Aorta (tissue), 5 donors: ENCODE results near the gene SLC16A6. TPM values are rescaled to one million over a fixed set of nuclear protein-coding genes. Genes with fewer than 3 reads are reported as not detected.
"Not testable (repeated sequence)": the region's sequence is repeated elsewhere in the genome, so short reads cannot be mapped to it uniquely, and the experiment has no call there.

Source experiments
- ATAC-seq: fragments of 200-7000 bp; cut with Tn5 transposase; one replicate; pipeline ENCODE4 v1.9.1; 2022; ENCODE audit warnings: moderate library complexity; ENCODE audit not compliant: low FRiP score
- DNase-seq, 2 donors: peaks; one replicate each; pipeline ENCODE4 v3.0.0-alpha.2; 2020
- H3K27ac ChIP-seq, 2 donors: one replicate each; pipeline ENCODE4 v1.5.1; 2013; ENCODE audit warnings: low read length in 2 of 2, mild to moderate bottlenecking in 2 of 2, moderate library complexity in 2 of 2, control low read depth in 1 of 2, inconsistent platforms in 1 of 2, low read depth in 1 of 2
- H3K27me3 ChIP-seq, 2 donors: one replicate each; pipeline ENCODE4 v1.6.1; 2013; ENCODE audit warnings: control low read depth in 1 of 2, low read length in 1 of 2, mild to moderate bottlenecking in 1 of 2, moderate library complexity in 1 of 2; ENCODE audit not compliant: insufficient read depth in 2 of 2, control insufficient read depth in 1 of 2
- H3K36me3 ChIP-seq, 2 donors: one replicate each; pipeline ENCODE4 v1.6.1; 2013; ENCODE audit warnings: control low read depth in 1 of 2, low read length in 1 of 2, mild to moderate bottlenecking in 1 of 2; ENCODE audit not compliant: insufficient read depth in 2 of 2, control insufficient read depth in 1 of 2
- H3K4me1 ChIP-seq, 2 donors: one replicate each; pipeline ENCODE4 v1.6.1; 2013; ENCODE audit warnings: low read length in 2 of 2, control low read depth in 1 of 2, mild to moderate bottlenecking in 1 of 2, moderate library complexity in 1 of 2; ENCODE audit not compliant: insufficient read depth in 2 of 2, control insufficient read depth in 1 of 2
- H3K4me3 ChIP-seq, 2 donors: one replicate each; pipeline ENCODE4 v1.5.1; 2013; ENCODE audit warnings: low read length in 2 of 2, control low read depth in 1 of 2, mild to moderate bottlenecking in 1 of 2
- H3K9me3 ChIP-seq: one replicate; pipeline ENCODE4 v1.6.1; 2013; ENCODE audit warnings: mild to moderate bottlenecking, low read length; ENCODE audit not compliant: control insufficient read depth
- WGBS, 2 donors: extraction: QIAGEN DNeasy Blood & Tissue Kit; methylation state at CpG; one replicate each; pipeline ENCODE4 v1.1.7; 2013; 5-methylcytosine and 5-hydroxymethylcytosine counted together
- intact Hi-C, 2 donors: fragments of 100-400 bp; cut with DNase I; formaldehyde crosslinking; loops; one replicate each; pipeline versions ENCODE4 v1.14.2 to v1.15.0; 2022
- polyA plus RNA-seq, 2 donors: library from polyadenylated mRNA; stranded (reverse); fragments of 200-250 nt; gene quantifications; one replicate each; pipeline ENCODE4 v1.2.3, GENCODE V29; 2013
- total RNA-seq, 2 donors: library from RNA; stranded (reverse); fragmentation: NEBNext Ultra II Directional; extraction: Animal tissue kit (Norgen Biotek cat#: 25700); gene quantifications; one replicate each; pipeline ENCODE4 v1.2.1, GENCODE V29; 2021
- donor health status: healthy with polysubstance abuse.
- donor health status: Bipolar disorder and iron deficiency.
- donor health status: DM: no; HTN: no; CAD: no.
- donor health status: DM: no; HTN: no; CAD: no.
- donor health status: DM: yes; HTN: yes; CAD: no.

SLC16A6 gene
- total and polyA plus RNA-seq, 4 donors, result 0.38 to 5.4 (median 0.51) TPM; not detected in 1

GRCh38 chr17:68317458-68317857 is 26.5 kb upstream of the SLC16A6 start:
- Histone ChIP-seq H3K9me3 (no peaks in the 10 kb centered on the region), H3K4me1 (no peaks in the 10 kb centered on the region), H3K27me3 (no peaks in the 10 kb centered on the region), H3K4me3 (no peak overlapping the region), H3K36me3 (no peaks in the 10 kb centered on the region), H3K27ac (no peak overlapping the region)
- 88% methylated on average over 6 of the region's 6 CpGs for WGBS, 2 donors
- ATAC-seq (no peak), DNase-seq (no peak)
- intact Hi-C loops, result no loop called here

- WGBS, 2 donors, result 95 to 100% methylated on average over 4 of the region's 4 CpGs
- ATAC-seq, result no peak
Observed at GRCh38 chr17:68315930-68316329, 25.0 kb upstream of the SLC16A6 start.

GRCh38 chr17:68314916-68315535 is 24.1 kb upstream of the SLC16A6 start:
- Histone ChIP-seq H3K4me3 (no peak overlapping the region), H3K9me3 (no peaks in the 10 kb centered on the region), H3K27me3 (no peaks in the 10 kb centered on the region), H3K36me3 (no peaks in the 10 kb centered on the region), H3K27ac (no peak overlapping the region), H3K4me1 (no peaks in the 10 kb centered on the region)
- WGBS, 2 donors, result 93 to 94% methylated on average over 8 of the region's 8 CpGs
- intact Hi-C loops, result no loop called here
- DNase-seq, result peak in 1 of 2 donors; percentile 73
- ATAC-seq, result no peak

More at GRCh38 chr17:68315930-68316329, 25.0 kb upstream of the SLC16A6 start:
- no peaks in the 10 kb centered on the region for H3K36me3 ChIP-seq
- H3K4me3 ChIP-seq, result no peak overlapping the region
- intact Hi-C loops, result no loop called here
- no peak for DNase-seq
- no peaks in the 10 kb centered on the region for H3K27me3 ChIP-seq
- no peaks in the 10 kb centered on the region for H3K4me1 ChIP-seq
- H3K27ac ChIP-seq, result no peak overlapping the region
- H3K9me3 ChIP-seq, result no peaks in the 10 kb centered on the region

GRCh38 chr17:68310152-68310551 is 19.2 kb upstream of the SLC16A6 start:
- H3K4me1 ChIP-seq, result no peaks in the 10 kb centered on the region
- 94 to 95% methylated on average over 8 of the region's 8 CpGs for WGBS, 2 donors
- H3K36me3 ChIP-seq, result no peaks in the 10 kb centered on the region
- no peaks in the 10 kb centered on the region for H3K27me3 ChIP-seq
- ATAC-seq (no peak), DNase-seq (no peak)
- H3K9me3 ChIP-seq, result no peaks in the 10 kb centered on the region
- intact Hi-C loops, result no loop called here
- H3K4me3 ChIP-seq, result no peak overlapping the region
- H3K27ac ChIP-seq, result no peak overlapping the region

- ATAC-seq, H3K4me3 ChIP-seq, intact Hi-C loops, DNase-seq, H3K9me3 ChIP-seq, H3K36me3 ChIP-seq, H3K4me1 ChIP-seq, H3K27me3 ChIP-seq, H3K27ac ChIP-seq: not testable (repeated sequence)
- WGBS, 2 donors, result 93 to 95% methylated on average over 16 to 28 of the region's 28 CpGs
Observed at GRCh38 chr17:68309066-68309670, 18.2 kb upstream of the SLC16A6 start.

- intact Hi-C loops, ATAC-seq: not testable (repeated sequence)
- WGBS, 2 donors, result 87 to 97% methylated on average over 6 to 7 of the region's 7 CpGs
Observed at GRCh38 chr17:68308486-68308885, 17.6 kb upstream of the SLC16A6 start.

GRCh38 chr17:68307443-68307842 is 16.5 kb upstream of the SLC16A6 start:
- 87% methylated on average over 8 of the region's 8 CpGs for WGBS, 2 donors
- H3K4me3 ChIP-seq, result no peak overlapping the region
- no peaks in the 10 kb centered on the region for H3K9me3 ChIP-seq
- intact Hi-C loops, result no loop called here
- no peaks in the 10 kb centered on the region for H3K27me3 ChIP-seq
- no peaks in the 10 kb centered on the region for H3K36me3 ChIP-seq
- no peaks in the 10 kb centered on the region for H3K4me1 ChIP-seq
- DNase-seq (no peak), ATAC-seq (no peak)
- H3K27ac ChIP-seq, result no peak overlapping the region

More at GRCh38 chr17:68308486-68308885, 17.6 kb upstream of the SLC16A6 start:
- not testable (repeated sequence) for H3K4me1 ChIP-seq, H3K9me3 ChIP-seq, H3K4me3 ChIP-seq, H3K36me3 ChIP-seq, H3K27me3 ChIP-seq, H3K27ac ChIP-seq, DNase-seq

- Histone ChIP-seq H3K9me3 (no peaks in the 10 kb centered on the region), H3K27ac (no peak overlapping the region), H3K4me3 (no peak overlapping the region), H3K4me1 (no peaks in the 10 kb centered on the region), H3K27me3 (no peaks in the 10 kb centered on the region), H3K36me3 (no peaks in the 10 kb centered on the region)
- ATAC-seq, result no peak
- DNase-seq, result no peak
- WGBS, 2 donors, result 77 to 85% methylated on average over 6 of the region's 6 CpGs
- intact Hi-C loops, result no loop called here
Observed at GRCh38 chr17:68306819-68307218, 15.9 kb upstream of the SLC16A6 start.

GRCh38 chr17:68305142-68305541 is 14.2 kb upstream of the SLC16A6 start:
- 79 to 85% methylated on average over 4 of the region's 4 CpGs for WGBS, 2 donors
- intact Hi-C loops, result no loop called here
- Histone ChIP-seq H3K36me3 (no peaks in the 10 kb centered on the region), H3K4me3 (no peak overlapping the region), H3K4me1 (no peaks in the 10 kb centered on the region), H3K27ac (no peak overlapping the region), H3K9me3 (no peaks in the 10 kb centered on the region), H3K27me3 (no peaks in the 10 kb centered on the region)
- DNase-seq (no peak), ATAC-seq (no peak)
